H1 (cell line): ENCODE measurements around the gene TMUB2. TPM values are rescaled to one million over a fixed set of nuclear protein-coding genes. Genes with fewer than 3 reads are reported as not detected.

Source experiments
- CTCF ChIA-PET: fragments of 300-600 bp; sonication (Branson Sonifier 250); formaldehyde crosslinking; loops from one replicate; lab custom pipeline; 2021; ENCODE audit not compliant: partially characterized antibody; lab: Charles Lee
- POLR2A ChIA-PET: fragments of 300-600 bp; sonication (Branson Sonifier 250); formaldehyde crosslinking; loops from one replicate; lab custom pipeline; 2021; ENCODE audit warnings: inconsistent platforms; ENCODE audit not compliant: partially characterized antibody; lab: Charles Lee
- DNase-seq, 2 experiments: peaks; one replicate each; pipeline versions ENCODE4 v3.0.0 to v3.0.0-alpha.2; 2010 to 2022; ENCODE audit warnings: low spot score in 2 of 2, low read depth in 1 of 2, mixed read lengths in 1 of 2
- FAIRE-seq: peaks from 2 replicates; lab custom pipeline; 2011; peaks lifted over from hg19 to GRCh38; lab: Jason Lieb, UNC
- H2AFZ ChIP-seq: 2 replicates; pipeline ENCODE4 v1.8.1; 2012; ENCODE audit warnings: low read length, inconsistent platforms
- H2AK5ac ChIP-seq: 2 replicates; pipeline ENCODE4 v1.6.1; 2013; ENCODE audit warnings: low read depth, low read length
- H2BK120ac ChIP-seq: replicated peaks from 2 replicates; pipeline ENCODE3; 2013; ENCODE audit warnings: low read depth, low read length, inconsistent platforms
- H2BK12ac ChIP-seq: 2 replicates; pipeline ENCODE4 v1.6.1; 2013; ENCODE audit warnings: low read depth, low read length
- H2BK15ac ChIP-seq: 2 replicates; pipeline ENCODE4 v1.6.1; 2013; ENCODE audit warnings: low read length
- H2BK20ac ChIP-seq: 2 replicates; pipeline ENCODE4 v1.6.1; 2013; ENCODE audit warnings: low read length
- H2BK5ac ChIP-seq: 2 replicates; pipeline ENCODE4 v1.6.1; 2013; ENCODE audit warnings: low read depth, low read length
- H3K14ac ChIP-seq: 2 replicates; pipeline ENCODE4 v1.6.1; 2013; ENCODE audit warnings: inconsistent platforms; ENCODE audit not compliant: insufficient read length
- H3K18ac ChIP-seq: 2 replicates; pipeline ENCODE4 v1.6.1; 2013; ENCODE audit warnings: low read length; ENCODE audit errors: extremely low read depth
- H3K23ac ChIP-seq: 2 replicates; pipeline ENCODE4 v1.6.1; 2013; ENCODE audit warnings: inconsistent platforms; ENCODE audit not compliant: insufficient read length
- H3K23me2 ChIP-seq: 2 replicates; pipeline ENCODE4 v1.6.1; 2013; ENCODE audit warnings: low read depth, low read length
- H3K27ac ChIP-seq: 2 replicates; pipeline ENCODE4 v1.6.1; 2011; ENCODE audit warnings: low read depth, low read length, inconsistent platforms
- H3K27me3 ChIP-seq, 4 experiments: replicated peaks in 1 of 4; 1 replicate in 1 of 4; 2 replicates in 3 of 4; pipeline versions ENCODE4 v1.6.1 to v1.8.1; 2011 to 2013; ENCODE audit warnings: low read length in 3 of 4, mild to moderate bottlenecking in 3 of 4, inconsistent platforms in 2 of 4, mixed read lengths in 2 of 4, moderate library complexity in 1 of 4; ENCODE audit not compliant: control insufficient read depth in 3 of 4, insufficient read depth in 3 of 4; ENCODE audit errors: extremely low read depth in 1 of 4
- H3K36me3 ChIP-seq, 4 experiments: 2 replicates each; pipeline versions ENCODE4 v1.6.1 to v1.8.1; 2011 to 2013; ENCODE audit warnings: mild to moderate bottlenecking in 4 of 4, low read length in 3 of 4, moderate library complexity in 2 of 4, control low read depth in 1 of 4, inconsistent platforms in 1 of 4; ENCODE audit not compliant: insufficient read depth in 4 of 4, control insufficient read depth in 2 of 4
- H3K4ac ChIP-seq: replicated peaks from 2 replicates; pipeline ENCODE3; 2013; ENCODE audit warnings: low read length, low read depth, mixed read lengths, inconsistent platforms; ENCODE audit not compliant: insufficient read length
- H3K4me1 ChIP-seq, 4 experiments: replicated peaks in 1 of 4; 1 replicate in 1 of 4; 2 replicates in 3 of 4; pipeline versions ENCODE4 v1.6.1 to v1.8.1; 2011 to 2013; ENCODE audit warnings: low read length in 3 of 4, inconsistent platforms in 2 of 4, mixed read lengths in 1 of 4; ENCODE audit not compliant: insufficient read depth in 4 of 4, control insufficient read depth in 3 of 4
- H3K4me2 ChIP-seq, 2 experiments: 2 replicates each; pipeline versions ENCODE4 v1.6.1 to v1.8.1; 2011 to 2013; ENCODE audit warnings: low read depth in 2 of 2, low read length in 2 of 2, control low read depth in 1 of 2, inconsistent platforms in 1 of 2, mild to moderate bottlenecking in 1 of 2; ENCODE audit not compliant: insufficient read depth in 1 of 2
- H3K4me3 ChIP-seq, 4 experiments: fragments of 200-600, 300-600 bp in 1 of 4; sonication (generic), shearing (Covaris generic), sonication (Bioruptor Twin) in 1 of 4; 2 replicates each; pipeline versions ENCODE4 v1.5.1 to v1.8.1; 2011 to 2016; ENCODE audit warnings: low read length in 4 of 4, low read depth in 3 of 4, control low read depth in 2 of 4, inconsistent platforms in 2 of 4, mild to moderate bottlenecking in 2 of 4, mixed read lengths in 1 of 4, moderate library complexity in 1 of 4; ENCODE audit not compliant: insufficient read depth in 2 of 4; ENCODE audit errors: extremely low read depth in 1 of 4
- H3K56ac ChIP-seq: replicated peaks from 2 replicates; pipeline ENCODE3; 2013; ENCODE audit warnings: low read depth, mild to moderate bottlenecking, mixed read lengths, low read length, inconsistent platforms; ENCODE audit not compliant: insufficient read length
- H3K79me1 ChIP-seq: 2 replicates; pipeline ENCODE4 v1.6.1; 2013; ENCODE audit warnings: low read depth, low read length, control low read depth
- H3K79me2 ChIP-seq, 2 experiments: 2 replicates each; pipeline versions ENCODE4 v1.6.1 to v1.8.1; 2012 to 2013; ENCODE audit warnings: low read length in 2 of 2, mild to moderate bottlenecking in 2 of 2, inconsistent platforms in 1 of 2; ENCODE audit not compliant: insufficient read depth in 2 of 2, control insufficient read depth in 1 of 2
- H3K9ac ChIP-seq, 4 experiments: replicated peaks in 1 of 4; 1 replicate in 1 of 4; 2 replicates in 3 of 4; pipeline versions ENCODE4 v1.6.1 to v1.8.1; 2011 to 2013; ENCODE audit warnings: low read depth in 3 of 4, low read length in 3 of 4, control low read depth in 2 of 4, mild to moderate bottlenecking in 2 of 4, moderate library complexity in 2 of 4, inconsistent platforms in 1 of 4; ENCODE audit errors: extremely low read depth in 1 of 4
- H3K9me3 ChIP-seq, 2 experiments: 2 replicates each; pipeline versions ENCODE4 v1.6.1 to v1.8.1; 2012 to 2013; ENCODE audit warnings: mild to moderate bottlenecking in 2 of 2, moderate library complexity in 2 of 2, control low read depth in 1 of 2, inconsistent platforms in 1 of 2, low read depth in 1 of 2, low read length in 1 of 2, mixed read lengths in 1 of 2; ENCODE audit not compliant: insufficient read depth in 2 of 2
- H4K20me1 ChIP-seq, 2 experiments: replicated peaks in 1 of 2; 2 replicates each; pipeline versions ENCODE3 to v1.8.1; 2011 to 2013; ENCODE audit warnings: inconsistent platforms in 2 of 2, low read length in 2 of 2, mild to moderate bottlenecking in 1 of 2; ENCODE audit not compliant: insufficient read depth in 2 of 2, control insufficient read depth in 1 of 2
- H4K5ac ChIP-seq: 2 replicates; pipeline ENCODE4 v1.6.1; 2013; ENCODE audit warnings: low read length, low read depth, mixed read lengths, inconsistent platforms; ENCODE audit not compliant: insufficient read length
- H4K8ac ChIP-seq: 2 replicates; pipeline ENCODE4 v1.8.0; 2013; ENCODE audit warnings: mild to moderate bottlenecking, moderate library complexity, low read length, inconsistent platforms; ENCODE audit not compliant: insufficient read depth; ENCODE audit errors: extremely low read depth
- H4K91ac ChIP-seq: replicated peaks from 2 replicates; pipeline ENCODE3; 2013; ENCODE audit warnings: low read length, mixed read lengths, inconsistent platforms; ENCODE audit not compliant: insufficient read length
- CEBPB ChIP-seq: IDR thresholded peaks from 2 replicates; pipeline ENCODE4 v1.6.1; 2012; ENCODE audit warnings: low read depth, low read length
- JUND ChIP-seq: IDR thresholded peaks from 2 replicates; pipeline ENCODE4 v1.6.1; 2011; ENCODE audit warnings: mild to moderate bottlenecking, improper control_type of control experiment, low read length
- KDM4A ChIP-seq: IDR thresholded peaks from one replicate; pipeline ENCODE4 v1.7.1; 2012; ENCODE audit warnings: low read depth, mild to moderate bottlenecking, moderate library complexity, low read length, inconsistent platforms; ENCODE audit not compliant: severe bottlenecking
- MAFK ChIP-seq: IDR thresholded peaks from 2 replicates; pipeline ENCODE4 v1.6.1; 2012; ENCODE audit warnings: low read depth, mild to moderate bottlenecking, improper control_type of control experiment, low read length
- POLR2A ChIP-seq, 2 experiments: IDR thresholded peaks; 1 replicate in 1 of 2; 2 replicates in 1 of 2; pipeline ENCODE4 v1.6.1; 2011; ENCODE audit warnings: low read depth in 2 of 2, low read length in 2 of 2, mild to moderate bottlenecking in 2 of 2; ENCODE audit errors: control extremely low read depth in 1 of 2
- RBBP5 ChIP-seq: IDR thresholded peaks from 2 replicates; pipeline ENCODE4 v1.7.1; 2012; ENCODE audit warnings: low read depth, mild to moderate bottlenecking, inconsistent platforms, low read length, moderate library complexity, borderline replicate concordance
- SP2 ChIP-seq: IDR thresholded peaks from 2 replicates; pipeline ENCODE4 v1.6.1; 2012; ENCODE audit warnings: mild to moderate bottlenecking, low read length, inconsistent platforms
- TAF1 ChIP-seq: IDR thresholded peaks from 2 replicates; pipeline ENCODE4 v1.6.1; 2011; ENCODE audit warnings: mild to moderate bottlenecking, low read depth, low read length
- TAF7 ChIP-seq: optimal IDR thresholded peaks from 2 replicates; pipeline ENCODE3; 2011; ENCODE audit warnings: low read depth, mild to moderate bottlenecking, inconsistent platforms, low read length, moderate library complexity, borderline replicate concordance
- WGBS, 2 experiments: shearing (Covaris generic) in 1 of 2; methylation state at CpG; one replicate each; pipeline versions ENCODE4 v1.1.6 to v1.1.7; 2013 to 2015; ENCODE audit warnings: low lambda C conversion rate in 2 of 2, mixed read lengths in 2 of 2, inconsistent platforms in 1 of 2, low coverage in 1 of 2, missing lambda C conversion rate in 1 of 2; ENCODE audit not compliant: insufficient replicate concordance in 2 of 2, insufficient coverage in 1 of 2, insufficient read length in 1 of 2; ENCODE audit errors: extremely low coverage in 1 of 2, missing lambda C conversion rate in 1 of 2; 5-methylcytosine and 5-hydroxymethylcytosine counted together
- long read RNA-seq, 2 experiments: library from RNA in 1 of 2; library from capped mRNA in 1 of 2; stranded (forward); transcript quantifications; one replicate each; pipeline ENCODE4 v2.0.0, GENCODE V29; 2021; ENCODE audit warnings: inconsistent platforms in 1 of 2
- polyA minus RNA-seq, 3 experiments: library from RNA; depleted of rRNA, polyadenylated mRNA; stranded (reverse); fragments of >200 nt; gene quantifications; 1 replicate in 2 of 3; 2 replicates in 1 of 3; pipeline ENCODE4 v1.2.3, GENCODE V29; 2011
- polyA plus RNA-seq, 7 experiments: library from polyadenylated mRNA; depleted of rRNA in 3 of 7; stranded (reverse) in 5 of 7; unstranded in 2 of 7; fragments of >200 nt in 5 of 7; fragments of 200-250 nt in 2 of 7; gene quantifications; 1 replicate in 5 of 7; 2 replicates in 1 of 7; 4 replicates in 1 of 7; pipeline versions ENCODE4 v1.2.1 to v1.2.3, GENCODE V29; 2011 to 2013; ENCODE audit warnings: missing spikeins in 2 of 7, mixed read lengths in 2 of 7
- total RNA-seq: library from RNA; stranded (reverse); fragmentation: NEBNext Ultra II Directional; extraction: Animal tissue kit (Norgen Biotek cat#: 25700); gene quantifications from 2 replicates; pipeline ENCODE4 v1.2.1, GENCODE V29; 2021

Gene TMUB2
- total RNA-seq: 15.7 and 18.5 TPM in 2 replicates
- 30.5 and 34.7 TPM in 2 replicates for polyA plus RNA-seq (2011; rRNA removed)
- polyA plus RNA-seq (2011; cell fraction: cytosol; rRNA removed): 35.0 TPM
- 123 TPM for polyA plus RNA-seq (2011; cell fraction: nucleus; rRNA removed)
- 20.5 to 27.2 TPM (median 24.5 TPM) in 4 replicates for polyA plus RNA-seq (2012, experiment 1 of 2)
- 25.0 TPM for polyA plus RNA-seq (2012, experiment 2 of 2)
- 20.5 TPM for polyA plus RNA-seq (2013, experiment 1 of 2)
- polyA plus RNA-seq (2013, experiment 2 of 2): 20.9 TPM
- polyA minus RNA-seq (2011; rRNA and poly(A)+ RNA removed): 17.9 and 21.7 TPM in 2 replicates
- polyA minus RNA-seq (2011; cell fraction: cytosol; rRNA and poly(A)+ RNA removed): 10.3 TPM
- 18.4 TPM for polyA minus RNA-seq (2011; cell fraction: nucleus; rRNA and poly(A)+ RNA removed)
- long read RNA-seq, experiment 1, partial matches to known transcripts: 6 of 17 reads
- long read RNA-seq, experiment 1, other reads (novel, unspliced or antisense): 10 of 17 reads
- long read RNA-seq, experiment 2, partial matches to known transcripts: 3 of 15 reads
- long read RNA-seq, experiment 2, other reads (novel, unspliced or antisense): 9 of 15 reads

DNA sequence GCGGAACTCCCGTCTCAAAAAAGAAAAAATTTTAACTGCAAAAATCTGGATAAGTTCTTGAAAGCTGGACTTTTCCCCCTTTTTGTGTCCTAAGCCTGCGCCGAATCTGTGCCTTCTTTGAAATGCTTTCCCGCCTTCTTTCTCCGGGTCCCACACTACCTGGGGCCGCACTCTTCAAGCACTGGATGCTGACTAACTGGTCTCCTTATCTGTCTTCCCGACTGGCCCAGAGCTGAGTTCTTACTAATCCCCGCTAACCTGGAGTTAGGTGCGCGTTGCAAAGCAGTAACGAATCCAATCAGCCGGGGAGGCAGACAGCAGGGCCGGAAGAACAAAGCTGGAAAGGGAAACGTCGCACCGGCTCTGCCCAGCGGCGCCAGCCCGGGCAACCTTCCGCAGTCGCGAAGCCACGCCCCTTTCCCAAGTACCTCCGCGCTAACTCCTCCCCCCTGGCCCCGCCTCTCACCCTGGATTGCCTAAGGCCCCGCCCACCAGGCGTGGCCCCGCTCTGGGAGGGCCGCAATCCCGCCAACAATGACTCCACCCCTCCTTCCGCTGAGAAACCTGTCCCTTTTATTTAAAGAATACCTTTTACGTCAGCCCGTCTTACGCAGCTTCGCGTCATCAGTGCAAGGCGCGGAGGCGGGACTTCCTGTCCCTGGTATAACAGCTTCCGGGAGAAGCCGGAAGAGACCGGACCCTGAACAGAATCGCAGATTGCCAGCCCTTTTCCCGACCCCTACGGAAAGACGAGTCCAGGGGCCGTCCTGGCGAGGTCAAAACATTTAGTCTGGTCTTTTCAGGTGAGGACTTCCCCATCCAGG lies at the start of gene TMUB2:
TMUB2 (plus strand) TSS at position 666 of the 824 bp plus-strand sequence. CDS start 737 bp downstream, outside the sequence.
- no peak within 1 kb of the TSS for H2BK20ac ChIP-seq
- no peaks in the 10 kb centered on the region for H3K9me3 ChIP-seq
- H3K4ac ChIP-seq: peak within 1 kb of the TSS; percentile 90
- H3K79me1 ChIP-seq: peaks cover 9% of the 10 kb centered on the region
- 1% methylated on average over 50 of the region's 50 CpGs; no CpG with 5 or more reads in 1 of the 2 experiments for WGBS, 2 experiments
- peak within 1 kb of the TSS; percentile 92 for H4K8ac ChIP-seq
- peak; percentile 98 to 99 for DNase-seq
- peaks cover 15 to 23% (median 19%) of the 10 kb centered on the region in 4 experiments for H3K36me3 ChIP-seq
- H2BK120ac ChIP-seq: no peak within 1 kb of the TSS
- H4K91ac ChIP-seq: no peak within 1 kb of the TSS
- no peak within 1 kb of the TSS for H3K23ac ChIP-seq
- H3K23me2 ChIP-seq: no peaks in the 10 kb centered on the region; the same call in 1 of the 2 replicates
- POLR2A ChIA-PET: interaction anchor here (0.7 to 5.8 kb wide), 20 partner anchors 9 to 269 kb away, joined by 3 to 84 read pairs (median 4); partner anchors contain the start of genes ASB16 and HDAC5
- peak within 1 kb of the TSS; percentile 71 to 76 for H3K4me2 ChIP-seq
- H3K27ac ChIP-seq: peak within 1 kb of the TSS; percentile 91
- H3K56ac ChIP-seq: peak within 1 kb of the TSS; percentile 95
- H4K5ac ChIP-seq: peak within 1 kb of the TSS; percentile 84
- no peak within 1 kb of the TSS for H3K14ac ChIP-seq
- peak; percentile 63 for FAIRE-seq
- peaks cover 5 to 39% of the 10 kb centered on the region in 2 experiments; a peak in 3 of 4 replicates for H3K79me2 ChIP-seq
- peaks cover 0 to 5% of the 10 kb centered on the region in 2 experiments for H4K20me1 ChIP-seq
- peaks cover 0 to 4% (median 0%) of the 10 kb centered on the region in 4 experiments; a peak in 2 of 7 replicates for H3K4me1 ChIP-seq
- H2BK5ac ChIP-seq: peak within 1 kb of the TSS; percentile 97
- H3K27me3 ChIP-seq: no peaks in the 10 kb centered on the region
- H2AK5ac ChIP-seq: no peak within 1 kb of the TSS; the same call in 1 of the 2 replicates
- H3K18ac ChIP-seq: peak within 1 kb of the TSS; percentile 100
- peak within 1 kb of the TSS; percentile 35; the same call in 1 of the 2 replicates for H2BK12ac ChIP-seq
- CTCF ChIA-PET: interaction anchor here (0.9 to 6.3 kb wide), 12 partner anchors 8 to 178 kb away, joined by 3 to 36 read pairs (median 5); partner anchors contain the start of genes ASB16 and HDAC5
- peak within 1 kb of the TSS; percentile 93 to 99 (median 98) for H3K4me3 ChIP-seq
- peak within 1 kb of the TSS; percentile 92 for H2AFZ ChIP-seq
- peak within 1 kb of the TSS; percentile 84 to 98 (median 92) for H3K9ac ChIP-seq
- no peak within 1 kb of the TSS for H2BK15ac ChIP-seq
- no peak for TF ChIP-seq RBBP5
- TF ChIP-seq JUND: no peak
- TF ChIP-seq TAF7: peak; percentile 76
- peak; percentile 84 to 96 for TF ChIP-seq POLR2A (IDR thresholded peaks at IDR 0.05; ENCODE audit: control extremely low read depth in 1 of 2, low read depth in 2 of 2, low read length in 2 of 2)
- peak; percentile 94 for TF ChIP-seq TAF1
- no peak for TF ChIP-seq MAFK
- peak; percentile 39 for TF ChIP-seq KDM4A
- peak; percentile 56 for TF ChIP-seq SP2
- peak; percentile 63 for TF ChIP-seq CEBPB
